SK-N-MC (cell line): ENCODE results near the gene TAF11L14.
"Not testable (repeated sequence)": the region's sequence is repeated elsewhere in the genome, so short reads cannot be mapped to it uniquely, and the experiment has no call there.

ENCODE experiments used
- EZH2 ChIP-seq: fragments of 200-600 bp; sonication (generic); IDR thresholded peaks from one replicate; pipeline ENCODE4 v1.6.1; 2017; ENCODE audit warnings: antibody characterized with exemption
- FOXP2 ChIP-seq: optimal IDR thresholded peaks from 2 replicates; pipeline ENCODE3; 2011; ENCODE audit warnings: mild to moderate bottlenecking, moderate library complexity; ENCODE audit not compliant: insufficient read depth; ENCODE audit errors: extremely low read length, control extremely low read depth
- POLR2AphosphoS5 ChIP-seq: IDR thresholded peaks from 2 replicates; pipeline ENCODE4 v1.6.1; 2012; ENCODE audit warnings: mild to moderate bottlenecking, low read depth, low read length, borderline replicate concordance

DNA sequence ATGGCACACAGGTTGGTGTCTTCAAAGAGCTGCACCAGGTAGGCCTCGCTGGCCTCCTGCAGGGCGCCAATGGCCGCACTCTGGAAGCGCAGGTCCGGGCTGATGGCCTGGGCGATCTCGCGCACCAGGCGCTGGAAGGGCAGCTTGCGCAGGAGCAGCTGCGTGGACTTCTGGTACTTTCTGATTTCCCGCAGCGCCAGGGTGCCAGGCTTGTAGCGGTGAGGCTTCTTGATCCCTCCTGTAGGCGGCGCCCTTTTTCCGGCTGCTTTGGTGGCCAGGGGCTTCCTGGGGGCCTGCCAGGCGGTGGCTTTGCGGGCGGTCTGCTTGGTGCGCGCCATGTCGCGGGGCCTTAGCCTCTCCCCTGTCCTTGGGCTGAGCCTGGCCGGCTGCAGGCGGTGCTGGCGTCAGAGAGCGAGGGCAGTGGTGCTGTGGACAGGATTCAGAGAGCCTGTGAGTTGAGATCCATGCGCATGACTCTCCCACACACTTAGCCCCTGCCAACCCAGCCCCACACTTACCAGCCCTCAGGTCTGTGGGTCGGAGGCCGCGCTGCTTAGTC lies 21.0 kb downstream of the TAF11L14 start:
- TF ChIP-seq EZH2, POLR2AphosphoS5, FOXP2: not testable (repeated sequence)
